Stimulated activated CD4-positive, alpha-beta T cell treated with anti-CD3 and anti-CD28 coated beads, Interleukin-12 subunit alpha, Interleukin-12 subunit beta, amount 100 ng/mL, for 4 hours (primary cell): ENCODE data around the gene NMNAT3.

Source experiments
- DNase-seq: peaks from one replicate; pipeline ENCODE4 v3.0.0-alpha.2; 2020

NMNAT3 gene

DNA sequence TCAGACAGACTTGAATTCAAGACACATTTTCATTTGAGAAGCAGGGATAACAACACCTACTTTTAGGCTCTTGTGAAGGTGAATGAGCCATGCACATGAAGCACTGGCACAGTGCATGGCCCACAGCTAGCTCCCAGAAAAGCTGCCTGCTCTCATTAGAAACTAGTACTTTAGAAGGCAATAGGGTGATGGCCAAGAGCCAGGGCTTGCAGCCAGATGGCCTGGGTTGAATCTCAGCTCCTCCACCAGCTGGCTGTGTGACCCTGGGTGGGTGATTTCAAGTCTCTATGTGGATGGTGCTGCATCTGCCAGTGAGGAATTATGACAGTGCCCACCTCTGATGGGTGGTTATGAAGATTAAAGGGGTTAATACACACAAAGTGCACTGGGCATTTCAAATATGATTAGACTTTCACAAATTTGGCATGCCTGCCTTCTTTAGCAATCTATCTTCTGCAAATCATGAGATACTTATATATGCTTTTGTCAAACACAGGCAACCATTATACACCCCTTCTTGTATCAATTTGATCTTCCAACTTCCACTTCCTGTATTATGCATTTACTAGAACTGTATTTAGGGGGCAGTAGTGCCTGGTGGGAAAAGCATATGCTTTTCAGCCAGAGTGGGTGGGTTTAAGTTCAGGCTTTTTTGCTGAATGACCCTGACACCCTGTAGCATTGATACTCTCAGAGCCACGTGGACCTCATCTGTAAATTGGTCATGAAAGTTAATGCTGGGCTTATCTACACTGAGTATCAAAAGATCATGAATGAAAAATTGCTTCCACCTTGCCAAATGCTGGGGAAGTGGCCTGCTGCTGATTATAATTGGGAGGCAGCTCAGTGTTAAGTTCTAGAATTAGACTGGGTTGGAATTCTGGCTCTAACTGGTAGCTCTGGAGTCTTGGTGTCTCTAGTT, 103.5 kb downstream of the NMNAT3 start:
- no peak for DNase-seq

DNA sequence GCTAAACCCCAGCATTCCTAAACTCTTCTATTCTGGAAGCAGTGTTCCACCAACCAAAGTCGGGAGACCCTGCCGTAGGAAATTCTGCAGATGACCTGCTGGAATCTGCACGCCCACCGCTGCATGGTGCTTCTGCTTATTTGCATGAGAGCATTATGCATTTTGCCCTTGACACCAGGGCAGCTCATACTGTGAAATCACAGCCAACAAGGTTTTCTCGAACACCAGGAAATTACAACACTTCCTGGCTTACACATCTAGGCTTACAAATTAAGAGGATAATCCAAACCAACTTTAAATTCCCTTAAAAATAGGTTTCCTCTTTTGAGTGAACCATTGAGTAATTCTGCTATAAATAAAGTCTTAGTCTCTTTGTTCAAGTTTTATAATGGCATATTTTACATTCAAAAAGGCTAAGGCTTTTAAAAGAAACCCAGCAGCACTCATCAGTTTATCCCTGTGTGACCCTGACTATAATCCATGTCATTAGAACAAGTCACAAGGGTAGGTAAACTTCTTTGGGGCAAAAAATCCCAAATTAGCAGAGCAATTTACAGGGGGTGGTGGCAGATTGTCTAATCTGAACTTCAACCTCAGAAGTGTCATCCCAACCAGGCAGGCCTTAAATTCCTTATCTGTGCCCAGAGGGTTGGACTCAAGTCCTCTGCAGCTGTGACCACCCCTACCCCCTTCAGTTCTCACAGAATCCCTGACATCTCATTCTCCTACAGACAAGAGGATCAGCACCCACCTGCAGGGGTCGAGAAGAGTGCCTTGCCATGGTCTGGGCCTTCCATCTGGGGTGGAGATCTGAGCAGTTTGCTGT, 104.7 kb downstream of the NMNAT3 start:
- DNase-seq = no peak

DNA sequence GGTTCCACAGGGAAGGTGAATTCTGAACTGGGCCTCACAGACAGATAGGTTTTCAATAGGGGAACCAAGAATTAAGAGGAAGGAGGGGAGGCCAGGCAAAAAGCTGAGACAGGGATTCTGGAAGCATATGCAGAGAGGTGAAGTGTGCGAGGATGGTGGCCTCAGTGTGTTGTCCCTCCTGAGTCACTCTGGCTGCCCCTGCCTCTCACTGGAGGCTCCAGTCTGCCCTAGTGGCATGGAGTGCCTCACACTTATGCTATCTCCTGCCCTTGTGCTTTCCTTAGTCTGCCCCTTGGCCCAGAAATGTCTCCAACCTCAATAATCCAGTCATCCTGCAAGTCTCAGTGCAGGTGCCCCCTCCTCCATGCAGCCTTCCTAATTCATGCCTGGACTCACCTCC, 106.1 kb downstream of the NMNAT3 start:
- no peak for DNase-seq

DNA sequence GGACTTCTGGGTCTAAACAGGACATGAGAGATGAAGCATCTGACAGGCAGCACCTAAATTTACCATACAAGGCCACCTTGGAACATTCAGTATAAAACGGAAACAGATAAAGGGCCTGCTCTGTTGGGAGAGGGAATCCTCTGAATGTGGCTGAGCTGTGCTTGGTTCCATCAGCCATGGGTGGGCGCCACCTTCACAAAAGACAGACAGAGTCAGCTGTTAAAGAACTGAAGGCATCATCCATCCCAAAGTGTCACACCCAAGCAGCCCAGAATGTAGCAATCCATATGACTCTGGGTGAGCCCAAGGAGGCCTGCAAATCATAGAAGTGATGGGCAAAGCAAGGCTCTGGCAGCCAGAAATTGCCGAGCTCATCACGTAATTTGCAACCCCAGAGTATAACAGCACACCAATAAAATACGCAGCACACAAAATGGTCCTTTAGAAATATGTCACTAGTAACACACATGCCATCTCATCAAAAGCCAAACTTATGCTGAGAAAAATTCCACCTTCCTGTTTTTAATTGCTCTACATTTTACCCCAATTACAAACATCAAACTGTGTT, 113.4 kb downstream of the NMNAT3 start:
- no peak for DNase-seq

DNA sequence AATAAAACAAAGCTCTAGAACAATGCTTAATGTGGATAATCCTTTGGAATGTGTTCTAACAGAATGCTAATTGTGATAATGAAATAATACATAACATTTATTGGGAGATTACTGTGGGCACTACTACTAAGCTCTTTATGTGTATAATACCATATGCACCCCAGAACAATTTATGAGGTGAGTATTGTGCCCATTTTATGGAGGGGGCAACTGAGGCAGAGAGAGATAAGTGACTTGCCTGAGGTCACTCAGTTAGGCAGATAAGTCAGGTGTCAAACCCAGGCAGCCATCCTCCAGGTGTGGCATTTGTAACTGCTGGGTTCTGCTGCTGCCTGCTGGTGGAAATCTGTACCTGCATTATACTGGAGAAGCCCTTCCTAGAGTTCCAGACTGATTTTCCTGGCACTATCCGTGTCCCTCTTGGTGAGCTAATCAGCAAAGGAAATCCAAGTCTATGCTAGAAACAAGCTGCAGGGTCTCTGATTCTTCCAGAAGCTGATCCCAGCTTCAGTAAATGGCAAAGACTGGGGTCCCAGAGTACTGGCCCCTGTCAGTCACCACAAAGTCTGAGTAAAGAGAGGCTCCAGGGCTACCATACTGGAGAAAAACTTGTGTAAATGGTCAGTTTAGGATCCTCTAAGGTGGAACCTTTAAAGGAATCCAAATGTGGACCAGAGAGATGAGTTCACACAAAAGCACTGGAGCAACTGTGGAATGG, 115.7 kb downstream of the NMNAT3 start:
- DNase-seq = no peak

DNA sequence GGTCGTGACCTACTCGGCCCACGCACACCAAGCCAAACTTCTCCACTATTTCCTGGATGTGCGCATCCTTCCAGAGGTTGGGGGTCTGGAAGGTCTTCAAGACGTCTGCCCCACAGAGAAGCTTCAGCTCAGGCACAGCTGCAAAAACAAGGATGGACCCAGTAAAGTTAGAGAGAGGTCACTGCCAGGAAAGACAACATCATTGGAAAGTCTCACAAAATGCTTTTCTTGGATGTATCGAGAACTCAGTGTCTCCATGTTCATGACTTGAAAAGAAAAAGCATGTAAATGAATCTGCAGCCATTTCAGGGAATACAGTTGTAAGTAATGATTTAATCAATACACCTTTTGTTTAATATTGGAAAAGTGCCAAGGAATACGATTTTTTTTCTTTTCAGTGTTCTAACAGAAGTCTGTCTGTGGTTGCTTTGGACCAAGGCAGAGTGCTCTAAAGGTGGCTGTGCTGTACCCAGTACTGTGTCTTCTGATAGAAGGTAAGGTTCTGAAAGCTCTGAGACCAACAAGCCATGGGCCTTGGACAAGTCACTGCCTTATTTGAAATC, 116.4 kb downstream of the NMNAT3 start:
- no peak for DNase-seq

DNA sequence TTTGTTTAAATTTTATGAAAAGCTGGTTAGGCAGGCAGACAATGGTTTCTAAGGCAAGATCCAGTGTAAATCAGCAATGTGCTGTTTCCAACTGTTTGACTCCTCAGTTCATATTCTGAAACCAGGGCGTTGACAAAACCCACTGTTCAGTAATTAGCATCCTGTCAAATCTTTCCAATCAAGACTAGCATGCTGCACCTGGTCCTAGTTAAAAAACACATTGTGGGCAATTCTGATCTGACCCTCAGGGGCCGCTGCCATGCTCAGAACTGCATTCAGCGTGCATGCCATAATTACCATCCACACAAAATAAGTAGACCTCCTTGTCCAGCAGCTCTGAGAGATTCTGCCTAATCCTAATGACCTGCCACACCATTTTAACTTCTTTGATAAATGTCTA, 117.4 kb downstream of the NMNAT3 start:
- no peak for DNase-seq

DNA sequence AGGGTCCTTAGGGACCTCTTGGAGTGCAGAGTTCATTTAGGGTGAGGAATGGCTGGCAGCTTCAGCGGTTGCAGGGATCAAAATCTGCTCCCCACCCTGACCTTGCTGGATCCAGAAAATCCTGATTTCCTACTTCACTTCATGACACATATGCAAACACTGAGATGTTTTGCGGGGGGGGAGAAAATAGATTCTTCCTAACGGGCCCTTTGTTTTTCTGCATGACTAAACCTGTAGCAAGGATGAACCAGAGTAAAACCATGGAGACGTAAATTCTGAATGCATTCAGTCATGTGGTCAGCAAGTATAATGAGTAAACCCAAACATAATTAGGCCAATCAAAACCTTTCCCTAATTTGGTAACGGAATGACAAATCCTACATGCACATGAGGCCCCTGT, 118.2 kb downstream of the NMNAT3 start:
- DNase-seq = no peak

DNA sequence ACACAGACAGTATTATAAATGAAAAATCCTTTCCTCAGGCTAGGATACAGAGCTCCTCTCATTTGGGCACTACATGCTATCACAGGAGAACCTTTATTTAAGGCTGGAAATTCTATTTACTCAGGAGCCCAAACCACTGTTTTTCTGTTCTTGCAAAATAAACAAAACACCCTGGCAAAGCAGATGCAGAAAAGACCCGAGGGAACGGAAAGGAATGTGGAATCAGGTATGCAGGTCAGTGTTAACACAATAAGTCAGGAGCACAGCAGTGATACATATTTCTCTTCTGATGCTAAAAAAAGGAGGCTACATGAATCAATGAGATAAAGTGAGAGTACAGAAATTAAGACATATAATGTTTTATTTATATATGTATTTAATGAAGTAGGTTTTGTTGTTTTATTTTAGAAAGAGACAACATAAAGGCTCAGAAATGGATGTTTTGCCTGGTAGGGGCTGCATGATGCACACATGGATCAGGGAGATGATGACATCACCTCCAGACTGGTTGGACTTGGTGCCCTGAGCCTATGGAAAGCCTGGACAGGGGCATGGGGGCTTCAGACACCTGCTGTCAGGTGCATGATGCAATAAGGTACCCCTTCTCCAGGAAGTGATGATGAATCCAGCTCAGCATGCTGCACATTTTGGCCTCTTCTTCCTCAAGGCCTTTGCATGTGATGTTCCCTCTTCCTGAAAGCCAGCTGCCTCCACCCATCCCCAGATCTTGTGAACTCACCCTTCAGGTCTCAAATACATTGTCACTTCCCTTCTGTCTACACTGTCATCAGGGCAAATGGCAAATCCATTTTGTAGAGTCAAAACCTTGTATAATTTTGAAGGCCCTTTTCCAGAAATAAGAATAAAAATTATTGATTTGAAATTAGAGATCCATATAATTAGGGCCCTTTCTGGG, 119.2 kb downstream of the NMNAT3 start:
- no peak for DNase-seq

DNA sequence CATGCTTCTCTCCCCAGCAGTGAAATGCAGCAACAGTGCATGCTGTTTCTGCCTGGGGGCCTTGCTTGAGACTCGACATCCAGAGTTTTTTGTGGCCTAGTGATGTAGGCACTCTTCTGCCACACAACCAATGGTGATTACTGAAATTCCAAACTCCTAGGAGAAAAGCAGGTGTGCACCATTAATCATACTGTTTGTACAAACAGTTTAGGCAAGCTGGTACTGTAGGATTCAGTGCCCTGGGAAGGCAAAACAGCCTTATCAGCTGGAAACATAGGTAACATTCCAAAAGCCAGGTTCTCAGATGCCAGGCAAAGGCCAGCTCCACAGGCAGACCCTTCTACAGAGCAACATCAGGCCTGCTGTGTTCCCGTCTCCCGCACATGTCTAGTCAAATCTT, 120.7 kb downstream of the NMNAT3 start:
- DNase-seq = no peak

DNA sequence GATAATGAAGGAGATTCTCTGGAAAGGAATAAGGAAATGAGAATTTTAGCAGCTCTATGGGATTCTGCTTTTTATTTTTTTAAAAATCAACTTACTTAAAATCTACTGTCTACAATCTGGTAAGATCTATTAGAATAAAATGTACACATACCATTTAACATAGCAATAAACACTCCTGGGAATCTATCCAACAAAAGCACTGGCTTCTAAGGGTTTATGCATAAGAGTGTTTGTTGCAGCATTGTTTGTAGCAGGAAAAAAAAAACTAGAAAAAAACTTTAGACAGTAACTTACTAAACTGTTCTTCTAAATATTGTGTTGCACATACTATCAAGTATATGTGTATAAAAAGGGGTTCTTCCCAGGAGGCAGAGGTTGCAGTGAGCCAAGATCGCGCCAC, 122.5 kb downstream of the NMNAT3 start:
- no peak for DNase-seq

DNA sequence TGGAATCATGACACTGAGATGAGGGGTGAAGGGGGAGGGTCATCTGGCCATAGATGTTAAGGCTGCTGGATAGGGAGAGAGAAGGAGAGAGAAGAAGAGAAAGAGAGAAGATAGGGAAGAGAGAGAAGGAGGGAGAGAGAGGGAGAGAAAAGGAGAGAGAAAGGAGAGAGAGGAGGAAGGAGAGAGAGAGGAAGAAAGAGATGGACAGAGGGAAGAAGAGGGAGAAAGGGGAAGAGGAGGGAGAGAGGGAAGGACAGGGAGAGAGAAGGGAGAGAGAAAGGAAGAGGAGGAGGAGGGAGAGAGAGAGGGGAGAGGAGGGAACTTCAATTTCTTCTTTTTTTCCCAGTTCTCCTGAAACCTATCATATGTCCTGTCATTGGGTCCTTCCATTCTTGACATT, 123.1 kb downstream of the NMNAT3 start:
- no peak for DNase-seq

DNA sequence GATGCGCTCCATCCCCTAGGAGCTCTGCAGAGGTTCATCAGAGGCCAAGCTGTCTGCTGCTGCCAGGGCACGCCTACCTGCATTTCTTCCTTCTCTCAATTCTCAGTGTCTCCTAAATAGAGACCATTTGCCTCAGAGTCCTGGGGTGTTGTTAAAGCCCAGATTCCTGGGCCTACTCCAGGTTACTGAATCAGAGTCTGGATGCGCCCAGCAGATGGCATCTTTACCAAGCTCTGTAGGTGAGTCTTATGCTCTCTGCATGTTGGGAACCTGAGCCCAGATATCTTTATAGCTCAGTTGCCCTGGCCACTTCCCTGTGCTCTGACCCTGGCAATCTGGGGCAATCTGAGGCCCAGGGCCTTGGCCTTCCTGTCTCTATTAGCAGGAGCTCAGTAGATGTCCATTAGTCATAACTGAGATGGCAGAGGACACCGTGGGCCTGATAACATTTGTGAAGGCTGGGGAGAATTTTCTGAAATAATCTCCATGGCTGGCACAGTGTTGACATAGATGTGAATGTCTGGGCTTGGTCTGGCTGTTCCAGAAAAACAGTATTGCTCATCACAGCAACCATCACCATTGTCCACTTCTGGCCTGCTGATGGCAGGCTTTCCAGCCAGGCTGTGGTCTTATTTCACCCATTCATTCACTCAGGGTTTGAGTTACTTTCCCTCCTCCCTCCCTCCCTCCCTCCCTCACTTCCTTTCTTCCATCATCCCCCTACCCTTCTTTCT, 125.0 kb downstream of the NMNAT3 start:
- DNase-seq = no peak

DNA sequence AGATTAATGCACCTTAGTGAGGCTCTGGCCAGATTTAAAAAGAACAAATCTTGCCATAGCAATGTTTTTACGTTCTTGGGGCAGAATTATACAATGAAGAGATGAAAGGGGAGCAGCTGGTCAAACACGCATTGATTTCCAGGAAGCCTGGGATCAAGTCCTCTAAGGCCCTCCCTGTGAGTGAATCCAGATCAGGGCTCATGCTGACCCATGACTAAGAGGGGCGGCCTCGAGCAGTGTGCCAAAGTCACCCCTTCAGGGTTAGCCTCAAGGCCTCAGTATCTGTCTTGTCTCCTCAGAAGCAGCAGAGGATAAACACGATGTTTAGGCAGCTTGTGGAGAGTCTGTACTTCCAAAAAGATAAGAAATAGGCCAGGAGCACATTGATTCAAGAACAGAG, 129.0 kb downstream of the NMNAT3 start:
- no peak for DNase-seq

DNA sequence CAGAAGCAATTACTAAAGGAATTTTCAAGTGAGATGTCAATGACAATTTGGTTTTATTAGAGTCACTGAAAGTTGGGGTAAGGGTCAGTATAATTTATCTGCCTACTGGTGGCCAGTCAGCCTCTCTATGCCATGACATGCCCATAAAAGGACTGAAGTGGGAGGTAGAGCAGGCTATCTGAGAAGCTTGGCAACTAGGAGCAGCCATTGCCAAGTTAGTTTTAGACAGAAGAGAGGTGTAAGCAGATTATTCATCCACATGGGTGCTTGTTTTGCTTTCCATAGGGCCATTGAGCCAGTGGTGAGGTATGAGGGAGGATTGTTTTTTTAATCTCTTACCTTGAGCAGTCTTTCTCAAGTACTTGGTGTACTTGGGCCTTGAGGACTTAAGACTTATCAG, 130.1 kb downstream of the NMNAT3 start:
- DNase-seq = no peak

DNA sequence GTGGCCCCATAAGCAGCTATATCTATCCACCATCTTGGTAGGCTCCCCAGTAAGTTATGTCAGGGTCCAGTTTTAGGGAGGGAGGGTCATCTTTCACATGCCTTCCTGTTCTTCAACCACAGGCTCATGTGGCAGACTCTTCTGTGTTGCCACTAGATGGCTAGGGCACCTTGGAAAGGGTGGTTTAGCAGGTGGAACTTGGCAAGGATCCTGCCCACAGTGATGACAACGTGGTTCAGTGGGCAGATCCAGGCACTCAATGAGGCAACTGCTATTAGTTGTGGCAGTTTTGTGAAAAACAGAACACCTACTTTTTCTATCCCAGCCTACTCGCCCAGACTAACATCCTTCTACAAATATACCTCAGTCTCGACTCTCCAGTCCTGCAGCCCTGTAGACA, 131.0 kb downstream of the NMNAT3 start:
- DNase-seq = no peak

DNA sequence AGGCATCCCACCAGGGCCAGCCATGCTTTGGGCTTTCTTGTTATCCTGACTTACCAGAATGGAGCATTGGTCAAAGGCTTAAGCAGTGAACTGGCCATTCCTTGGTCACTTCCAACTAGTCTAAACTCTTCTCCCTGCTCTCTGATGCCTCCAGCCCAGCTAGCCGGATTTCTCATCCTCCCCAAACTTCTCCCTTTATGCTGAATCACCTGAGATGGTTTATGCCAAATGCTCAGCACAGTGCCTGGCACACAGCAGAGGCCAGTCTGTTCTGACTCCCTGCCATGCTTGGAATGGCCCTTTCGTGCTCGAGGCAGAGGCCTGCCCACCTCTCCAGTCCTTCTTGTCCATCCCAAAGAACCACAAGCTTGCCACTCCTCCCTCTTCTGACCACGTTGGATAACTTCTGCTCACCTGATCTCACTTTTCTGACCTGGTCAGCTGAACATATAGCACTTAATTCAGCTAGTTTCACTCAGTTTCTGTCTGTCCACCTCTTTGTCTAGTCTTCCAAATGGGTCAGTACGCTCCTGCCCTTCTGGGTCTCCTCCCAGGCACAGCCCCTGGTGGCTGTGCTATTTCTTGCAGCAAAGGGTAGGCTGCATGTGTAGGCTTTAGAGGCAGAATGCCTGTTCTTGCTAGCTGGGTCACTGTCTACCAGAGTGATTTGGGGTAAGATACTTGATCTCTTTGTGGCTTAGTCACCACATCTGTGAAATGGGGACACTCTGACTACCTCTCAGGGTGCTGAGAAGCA, 136.1 kb downstream of the NMNAT3 start:
- no peak for DNase-seq

DNA sequence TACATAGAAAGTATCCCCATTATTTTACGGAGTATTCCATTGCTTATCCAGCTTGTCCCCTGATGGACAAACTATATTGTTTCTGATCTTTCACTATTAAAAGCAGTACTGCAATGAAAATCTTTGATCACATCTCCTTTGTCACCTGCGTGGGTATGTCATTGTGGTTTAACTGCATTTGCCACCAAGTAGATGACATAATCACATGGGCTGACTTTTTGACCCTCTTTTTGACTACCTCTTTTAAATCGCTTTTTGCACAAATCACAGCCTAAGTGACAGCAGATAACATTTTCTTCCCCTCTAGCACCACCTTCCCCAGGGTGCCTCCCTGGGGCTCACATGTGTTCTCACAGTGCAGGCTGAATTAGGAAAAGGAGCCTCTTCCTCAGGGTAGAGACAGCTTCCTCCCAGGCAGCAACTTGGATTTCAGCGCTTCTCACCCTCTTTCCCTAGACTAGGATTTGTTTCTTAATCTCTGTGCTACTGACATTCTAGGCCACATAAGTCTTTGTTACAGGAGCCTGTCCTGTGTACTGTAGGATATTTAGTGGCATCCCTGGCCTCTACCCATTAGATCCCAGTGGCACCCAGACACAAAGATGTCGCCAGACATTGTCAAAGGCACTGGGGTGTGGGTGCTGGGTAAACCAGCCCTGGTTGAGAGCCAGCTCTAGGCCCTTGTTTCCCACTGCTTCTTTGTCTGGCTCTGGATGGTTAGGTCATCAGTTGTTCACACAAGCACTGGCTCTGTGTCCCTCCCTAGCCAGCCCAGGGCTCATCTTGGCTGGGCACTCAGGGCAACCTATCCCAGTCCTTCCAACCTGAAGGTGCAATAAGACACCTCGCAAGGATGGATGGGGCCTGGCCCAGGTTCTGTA, 136.9 kb downstream of the NMNAT3 start:
- no peak for DNase-seq

DNA sequence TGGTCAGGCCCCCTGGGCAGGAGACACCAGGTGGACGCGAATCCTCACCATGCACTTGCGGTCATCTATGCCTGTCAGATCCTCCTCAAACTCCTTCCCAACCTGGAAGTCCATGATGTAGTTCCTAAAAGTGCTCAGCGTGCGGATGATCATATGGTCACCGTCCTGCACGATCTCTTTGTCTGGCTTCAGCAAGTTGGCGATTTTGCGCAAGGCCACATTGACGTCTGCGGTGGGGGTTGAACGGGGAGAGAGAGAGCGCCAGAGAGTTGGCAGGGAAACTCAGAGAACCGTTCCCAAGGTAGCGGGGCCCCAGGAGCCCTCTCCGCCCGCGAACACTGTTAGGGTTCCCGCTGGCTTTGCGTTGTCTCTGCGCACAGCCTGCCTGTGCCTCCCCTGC, 139.0 kb downstream of the NMNAT3 start:
- DNase-seq = no peak
